SK-N-DZ (cell line): ENCODE measurements around the gene MORN1.

Experiments
- DNase-seq: peaks from one replicate; pipeline ENCODE4 v3.0.0-alpha.2; 2015; ENCODE audit warnings: low spot score

The MORN1 gene

DNA sequence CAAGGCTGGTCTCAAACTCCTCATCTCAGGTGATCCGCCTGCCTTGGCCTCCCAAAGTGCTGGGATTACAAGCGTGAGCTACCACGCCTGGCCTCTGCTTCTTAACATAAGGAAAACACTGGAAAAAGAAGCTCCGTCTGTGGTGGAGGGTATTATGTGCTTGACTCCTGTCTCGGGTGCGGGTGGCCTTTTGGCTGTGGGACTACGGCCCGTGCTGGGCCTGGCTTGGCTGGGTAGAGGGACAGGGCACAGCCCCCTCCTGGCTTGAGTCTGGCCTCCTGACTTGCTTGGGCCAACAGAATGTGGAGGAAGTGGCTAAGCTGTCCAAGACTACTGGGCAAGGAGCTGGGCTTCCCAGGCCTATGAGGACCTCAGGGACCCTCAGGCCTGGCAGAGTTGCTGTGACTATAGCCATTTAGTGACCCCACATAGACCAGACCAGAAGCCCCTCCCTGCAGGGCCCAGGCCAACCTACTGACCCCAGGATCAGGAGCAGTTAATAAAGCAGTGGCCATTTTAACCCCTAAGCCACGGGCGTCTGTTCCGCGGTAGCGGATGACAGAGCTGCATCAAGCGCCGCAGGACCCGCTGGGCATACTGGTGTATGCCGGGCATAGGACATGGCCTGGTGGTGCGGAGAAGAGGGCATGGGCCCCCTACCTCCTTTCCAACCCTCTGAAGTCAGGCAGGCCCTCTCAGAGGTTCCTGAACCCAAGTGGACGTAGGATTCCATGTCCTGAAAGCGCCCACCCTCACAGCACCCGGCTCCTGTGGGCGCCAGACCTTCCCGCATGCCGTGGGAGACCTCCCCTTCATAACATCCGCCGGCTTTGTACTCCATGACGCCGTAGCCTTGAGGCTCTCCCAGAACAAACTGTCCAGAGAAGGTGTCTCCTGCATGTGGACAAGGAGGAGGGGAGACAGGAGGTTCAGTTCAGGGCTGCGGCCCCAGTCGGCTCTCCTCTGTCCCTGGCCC is 4.4 kb downstream of the MORN1 start:
- DNase-seq, result no peak

DNA sequence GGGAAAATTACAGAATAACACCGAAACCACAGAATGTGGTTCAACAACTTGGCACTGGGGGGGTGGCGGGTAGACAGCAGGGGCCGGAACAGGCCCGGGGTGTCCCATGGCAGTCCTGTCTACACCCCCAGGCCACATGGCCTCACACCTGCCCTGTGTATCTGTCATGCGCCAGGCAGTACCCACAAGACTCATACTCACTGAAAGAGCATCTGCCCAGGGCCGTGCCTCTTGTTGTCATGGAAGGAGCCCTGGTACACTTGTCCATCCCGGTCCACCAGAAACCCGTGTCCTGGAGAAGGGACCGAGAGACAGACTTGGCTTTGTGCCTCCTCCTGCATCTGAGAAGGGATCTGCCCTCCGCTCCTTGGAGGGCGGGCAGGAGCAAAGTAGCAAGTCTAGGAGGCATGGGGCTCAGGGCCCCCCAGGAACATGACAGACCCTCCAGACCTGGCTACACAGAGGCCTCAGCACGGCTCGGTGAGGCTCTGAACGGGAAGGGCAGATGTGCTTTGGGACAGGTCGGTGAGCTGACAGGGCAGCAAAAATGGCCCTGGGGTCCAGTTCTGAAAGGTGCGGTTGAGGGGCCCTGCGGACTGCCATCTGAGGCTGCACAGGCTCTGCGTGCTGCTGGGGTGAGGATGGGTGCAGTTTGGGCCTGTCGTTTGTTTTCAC is 5.6 kb downstream of the MORN1 start:
- DNase-seq, result no peak

- no peak for DNase-seq
These were observed 6.3 kb downstream of the MORN1 start for GRCh38 chr1:2384941-2385481.

GRCh38 chr1:2384130-2384860 is 7.1 kb downstream of the MORN1 start:
- no peak for DNase-seq

DNA sequence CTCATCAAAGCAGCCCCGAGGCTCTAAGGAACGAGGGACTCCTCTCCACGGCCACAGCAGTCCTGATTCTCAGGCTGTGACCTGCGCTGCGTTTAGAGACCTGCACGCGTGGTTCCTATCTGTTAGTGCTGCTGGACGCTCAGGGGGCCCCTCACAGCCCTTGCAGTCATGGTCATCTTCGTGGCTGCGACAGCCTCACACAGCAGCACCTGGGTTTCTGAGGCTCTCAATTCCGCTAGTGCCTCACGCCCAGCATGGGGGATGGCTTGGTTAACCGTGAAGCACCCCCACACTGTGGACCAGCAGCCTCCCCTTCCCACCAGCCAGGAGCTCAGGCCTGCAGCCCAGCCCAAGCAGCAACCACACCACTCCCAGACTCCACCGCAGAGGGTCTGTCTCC is 7.8 kb downstream of the MORN1 start:
- DNase-seq, result no peak

DNA sequence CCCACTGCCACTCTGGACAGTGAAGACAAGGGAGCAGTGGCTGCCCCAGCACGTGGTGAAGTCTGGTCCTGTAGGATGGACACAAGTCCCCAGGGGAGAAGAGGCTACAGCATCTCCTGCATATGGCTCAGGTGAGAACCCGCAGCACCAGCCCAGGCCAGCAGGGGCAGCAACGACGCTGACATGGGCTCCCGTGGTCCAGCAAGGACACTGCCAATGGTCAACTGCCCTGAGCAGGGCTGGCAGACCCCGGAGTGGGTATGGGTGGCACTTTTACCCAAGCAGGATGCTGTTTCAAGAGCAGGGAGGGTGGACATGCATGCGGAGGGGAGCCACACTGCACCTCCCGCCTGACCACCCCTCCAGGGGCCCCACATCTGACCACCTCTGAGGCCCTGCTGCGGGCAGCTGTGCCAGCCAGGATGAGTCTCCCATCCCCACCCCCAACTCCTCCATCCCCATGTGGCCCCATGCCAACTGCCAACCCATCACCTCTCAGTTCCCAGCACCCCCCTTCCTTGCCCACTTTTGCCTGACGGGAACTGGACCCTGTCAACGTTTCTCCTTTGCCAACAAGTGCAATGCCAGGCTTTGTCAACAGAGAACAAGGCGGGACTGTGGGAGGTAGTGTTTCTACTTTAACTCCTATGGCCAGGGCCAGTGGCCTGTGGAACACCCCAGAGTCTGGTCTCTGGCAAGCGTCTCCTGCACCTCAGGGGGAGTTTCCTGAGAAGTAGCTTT is 8.6 kb downstream of the MORN1 start:
- peak; percentile 50 for DNase-seq

DNA sequence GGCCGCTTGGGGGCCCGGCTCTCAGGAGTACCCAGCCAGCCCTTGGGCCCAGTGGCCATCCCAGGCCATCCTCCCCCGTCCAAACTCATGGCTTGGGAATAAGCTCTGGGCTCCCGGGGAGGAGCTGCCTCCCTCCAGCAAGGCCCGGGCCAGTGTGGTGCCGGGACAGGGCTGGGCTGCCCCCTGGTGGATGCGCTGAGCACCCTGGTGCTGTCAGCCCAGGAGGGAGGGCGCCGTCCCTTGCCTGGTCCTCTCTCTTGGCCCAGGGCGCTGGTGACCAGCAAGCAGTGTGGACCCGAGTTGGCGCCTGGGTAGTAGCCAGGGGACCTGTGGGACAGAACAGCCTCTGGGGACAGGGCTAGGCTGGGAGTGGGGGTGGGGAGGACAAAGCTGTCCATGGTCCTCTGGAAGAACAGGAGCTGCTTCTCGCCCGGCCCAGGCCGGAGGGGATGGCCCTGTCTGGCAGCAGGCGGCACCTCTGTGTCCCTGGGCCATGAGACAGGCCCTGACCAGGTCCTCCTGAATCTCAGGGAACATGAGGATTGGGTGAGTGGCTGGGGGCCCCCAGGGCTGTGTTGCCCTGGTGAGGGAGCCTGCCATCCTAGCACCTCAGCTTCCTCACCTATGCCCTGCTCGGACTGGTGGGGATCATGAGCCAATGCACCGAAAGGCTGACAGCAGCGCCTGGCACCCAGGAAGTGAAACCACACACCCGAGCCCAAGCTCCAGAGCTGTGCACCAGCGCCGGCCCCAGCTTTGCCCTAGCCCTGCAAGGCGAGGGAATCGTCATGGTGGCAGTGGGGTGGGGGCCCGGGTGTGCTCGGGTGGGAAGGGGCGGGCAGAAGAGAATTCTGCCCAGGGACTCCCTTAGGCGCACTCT is 9.4 kb downstream of the MORN1 start:
- peak; percentile 59 for DNase-seq

DNA sequence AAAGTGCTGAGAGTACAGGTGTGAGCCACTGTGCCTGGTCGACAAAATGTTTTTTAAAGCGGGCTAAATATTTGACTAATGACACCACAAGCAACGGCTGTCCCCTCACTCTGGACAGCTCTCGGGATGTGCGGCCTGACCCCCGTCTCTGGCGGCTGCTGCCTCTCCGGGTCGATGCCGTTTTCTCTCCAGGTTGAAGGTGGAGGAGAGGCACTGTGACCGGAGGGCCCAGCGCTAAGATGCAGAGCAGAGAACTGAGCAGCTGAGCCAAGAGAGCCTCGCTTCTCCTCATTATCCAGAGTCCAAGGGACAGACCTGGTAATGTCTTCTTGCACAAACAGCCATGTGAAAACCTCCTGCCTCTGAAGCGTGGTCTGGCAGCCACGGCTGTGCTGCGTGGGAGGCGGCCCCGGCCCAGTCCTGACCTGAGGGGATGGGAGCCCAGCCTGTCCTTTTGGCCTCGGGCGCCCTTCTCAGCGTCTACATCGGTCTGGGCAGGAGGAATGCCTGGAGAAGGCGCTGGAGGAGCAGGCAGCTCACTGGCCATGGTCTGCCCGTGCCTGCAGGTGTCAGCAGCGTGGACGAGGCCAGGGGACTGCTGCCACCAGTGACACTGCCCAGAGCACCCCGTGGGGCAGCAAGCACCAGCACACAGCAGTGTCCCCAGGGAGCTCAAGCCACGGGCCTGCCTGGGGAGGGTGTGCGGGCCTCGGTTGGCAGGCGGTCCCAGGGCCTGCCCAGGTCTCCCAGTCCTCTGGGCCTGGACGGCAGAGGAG is 10.3 kb downstream of the MORN1 start:
- DNase-seq, result peak; percentile 22

DNA sequence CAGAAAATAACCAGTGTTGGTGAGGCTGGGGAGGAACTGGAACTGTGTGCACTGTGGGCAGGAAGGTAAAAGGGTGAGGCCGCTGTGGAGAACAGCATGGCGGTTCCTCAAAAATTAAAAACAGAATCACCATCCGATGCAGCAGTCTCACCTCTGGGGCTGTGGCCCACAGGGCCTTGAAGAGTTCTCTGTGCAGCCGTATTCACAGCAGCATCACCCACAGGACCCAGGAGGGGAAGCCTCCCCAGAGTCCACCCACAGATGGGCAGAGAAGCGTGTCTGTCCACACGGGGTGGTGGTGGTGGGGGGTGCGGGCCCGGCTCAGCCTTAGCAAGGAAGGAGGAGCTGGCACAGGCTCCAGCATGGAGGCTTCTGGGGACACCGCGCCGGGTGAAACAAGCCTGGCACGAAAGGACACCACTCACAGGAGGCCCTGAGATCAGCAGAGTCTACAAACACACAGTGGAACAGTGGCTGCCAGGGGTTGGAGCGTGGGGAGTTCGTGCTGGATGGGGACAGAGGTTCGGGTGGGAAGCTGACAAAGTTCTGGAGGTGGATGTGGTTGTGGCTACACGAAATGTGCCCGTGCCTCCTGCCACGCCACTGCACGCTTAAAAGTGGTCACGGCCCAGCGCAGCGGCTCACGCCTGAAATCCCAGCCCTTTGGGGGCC is 11.5 kb downstream of the MORN1 start:
- no peak for DNase-seq

DNA sequence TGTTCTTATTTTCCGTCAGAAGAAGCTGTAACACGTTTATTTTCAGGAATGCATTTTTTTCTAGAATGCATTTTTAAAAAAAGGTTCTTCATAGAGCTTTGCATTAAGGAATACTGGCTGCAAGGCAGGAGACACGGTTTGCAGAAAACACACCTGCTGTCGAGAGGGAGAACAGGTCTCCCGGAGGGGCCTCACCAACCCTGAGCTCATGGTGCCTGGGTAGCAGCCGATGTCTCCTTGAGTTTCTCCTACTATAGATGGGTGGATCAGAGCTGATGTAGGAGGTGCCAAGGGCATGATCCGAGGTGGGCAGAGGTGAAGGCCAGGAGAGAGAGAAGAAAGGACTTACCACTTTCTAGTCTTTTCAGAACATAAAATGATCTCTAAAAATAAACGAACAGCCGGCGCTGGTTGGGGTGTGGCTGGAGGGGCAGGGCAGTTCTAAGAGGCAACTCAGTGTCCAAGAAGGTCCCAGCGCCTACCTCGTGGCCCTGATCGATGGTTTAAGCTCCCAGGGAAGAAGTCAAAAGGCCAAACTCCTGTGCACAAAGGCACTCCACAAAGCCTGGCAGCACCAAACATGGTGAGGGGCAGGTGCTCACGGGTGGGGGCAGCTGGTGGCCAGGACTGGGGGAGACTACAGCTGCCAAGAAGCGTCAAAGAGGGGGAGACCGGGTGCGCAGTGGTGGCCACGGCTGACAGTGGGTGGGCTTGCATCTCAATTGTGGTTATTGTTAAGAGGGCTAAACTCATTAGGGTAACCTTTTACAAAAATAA is 12.2 kb downstream of the MORN1 start:
- no peak for DNase-seq

DNA sequence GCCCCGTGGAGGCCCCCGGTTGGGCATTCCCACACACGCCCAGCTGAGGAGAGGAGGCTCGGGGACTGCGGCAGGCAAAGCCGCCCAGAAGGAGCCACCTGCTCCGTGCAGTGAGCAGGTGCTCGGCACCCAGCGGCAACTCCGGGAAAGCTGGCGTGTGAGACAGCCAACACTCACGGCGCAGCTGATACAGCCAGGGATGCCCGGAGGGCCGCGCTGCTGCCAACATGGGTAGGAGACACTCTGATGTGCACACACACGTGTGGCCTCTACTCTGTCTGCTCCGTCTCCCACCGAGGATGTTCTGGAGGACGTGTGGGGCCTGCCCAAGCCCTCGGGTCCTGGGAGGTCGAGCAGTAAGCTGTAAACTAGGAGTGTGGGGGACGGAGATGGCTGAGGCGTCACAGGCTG is 12.9 kb downstream of the MORN1 start:
- no peak for DNase-seq

DNA sequence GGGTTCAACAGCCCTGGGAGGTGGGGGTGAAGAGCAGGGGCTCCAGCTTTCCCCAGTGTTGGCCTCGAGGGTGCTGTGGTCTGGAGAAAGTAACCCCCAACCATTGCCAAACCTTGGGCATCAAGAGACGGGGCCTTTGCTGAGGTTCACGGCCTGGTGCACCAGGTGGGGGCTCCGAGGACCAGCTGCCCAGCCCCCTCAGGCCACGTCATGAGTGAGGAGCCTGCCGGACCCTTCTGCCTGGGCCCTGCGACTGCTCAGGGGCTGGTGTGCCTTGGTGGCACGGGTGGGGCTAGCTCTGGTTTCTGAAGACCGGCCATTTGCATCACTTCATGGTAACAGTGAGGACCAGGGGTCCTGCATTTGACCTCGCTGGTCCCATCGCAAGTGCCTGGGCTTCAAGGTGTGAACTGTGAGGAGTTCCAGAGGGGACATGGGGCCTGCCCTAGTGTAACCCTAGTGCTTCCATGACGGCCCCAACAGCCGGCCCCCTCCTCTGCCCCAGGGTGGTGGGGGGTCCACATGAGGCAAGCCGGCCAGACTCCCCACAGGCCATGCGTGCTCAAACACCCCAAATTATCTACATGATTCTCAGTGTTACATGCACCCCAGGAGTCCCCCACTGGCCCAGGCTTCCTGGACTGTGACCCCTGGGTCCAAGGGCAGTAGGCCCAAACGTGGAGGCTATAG is 13.5 kb downstream of the MORN1 start:
- DNase-seq, result no peak

DNA sequence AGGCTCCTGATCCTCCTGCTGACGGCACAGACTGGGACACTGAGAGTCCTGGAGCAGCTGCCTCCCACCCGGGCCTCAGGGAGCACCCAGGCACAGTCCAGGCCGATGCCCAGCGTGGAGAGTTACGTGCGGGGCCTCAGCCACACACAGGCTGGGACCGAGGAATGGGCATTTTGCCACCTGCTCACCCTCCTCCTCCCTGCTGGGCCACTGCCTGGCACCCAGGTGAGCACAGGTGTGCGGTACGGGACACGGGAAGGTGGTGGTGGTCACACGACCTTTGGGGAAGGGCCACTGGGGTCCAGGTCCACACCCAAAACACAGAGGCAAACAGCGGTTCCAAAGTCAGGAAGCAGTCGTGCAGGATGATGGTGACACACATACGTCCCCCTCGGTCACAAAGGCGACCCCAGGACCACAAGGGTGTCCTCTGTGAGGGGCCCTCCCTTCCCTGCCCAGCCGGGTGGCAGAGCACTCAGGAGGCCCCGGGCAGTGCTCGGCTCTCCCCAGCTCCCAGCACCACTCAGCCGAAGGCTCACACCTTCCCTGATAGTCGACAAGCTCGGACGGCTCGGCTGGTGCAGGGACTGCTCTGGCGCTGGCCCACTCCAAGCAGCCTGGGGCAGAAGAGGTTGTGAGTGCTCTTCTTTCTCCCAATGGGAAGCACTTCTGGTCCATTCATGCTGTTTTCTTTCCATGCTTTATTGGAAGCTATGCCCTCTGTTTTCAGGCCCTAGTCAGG is 14.3 kb downstream of the MORN1 start:
- DNase-seq, result no peak

- no peak for DNase-seq
These were observed 15.1 kb downstream of the MORN1 start for GRCh38 chr1:2376261-2376741.

- no peak for DNase-seq
These were observed 15.5 kb downstream of the MORN1 start for GRCh38 chr1:2375923-2376260.

- no peak for DNase-seq
These were observed 16.0 kb downstream of the MORN1 start for GRCh38 chr1:2375246-2375922.
